ENCODE measurements around the gene C4orf54. TPM values are rescaled to one million over a fixed set of nuclear protein-coding genes. Genes with fewer than 3 reads are reported as not detected.
A peak's percentile ranks its signal among the peaks of the same experiment; 100 is the strongest.

Gene C4orf54
- total RNA-seq, 4 donors from 2014 or later, result 0.06 TPM; not detected in 3

- no peak for DNase-seq (ENCODE audit: low spot score in 2 of 2)
- TF ChIP-seq POLR2A (IDR thresholded peaks at IDR 0.05) (no peak), CTCF (IDR thresholded peaks at IDR 0.05) (no peak)
- H3K4me3 ChIP-seq (ENCODE audit: low read depth, poor library complexity, severe bottlenecking), result no peak overlapping the region
- WGBS, 2 donors, result 54 to 68% methylated on average over 5 of the region's 5 CpGs
- intact Hi-C loops (cut with DNase I; ENCODE audit: low total_unique reads), result no loop called here
These were observed 20.5 kb downstream of the C4orf54 start for GRCh38 chr4:99637174-99637573.

- TF ChIP-seq POLR2A (IDR thresholded peaks at IDR 0.05), result no peak
- no peak for TF ChIP-seq CTCF (IDR thresholded peaks at IDR 0.05)
- no peak overlapping the region for H3K4me3 ChIP-seq (ENCODE audit: low read depth, poor library complexity, severe bottlenecking)
- intact Hi-C loops (cut with DNase I; ENCODE audit: low total_unique reads), result no loop called here
- 82 to 84% methylated on average over 2 of the region's 2 CpGs for WGBS, 2 donors
- no peak for DNase-seq (ENCODE audit: low spot score in 2 of 2)
These were observed 21.2 kb downstream of the C4orf54 start for GRCh38 chr4:99636422-99636821.

GRCh38 chr4:99635601-99636000 lies 22.0 kb downstream of the C4orf54 start:
- intact Hi-C loops (cut with DNase I; ENCODE audit: low total_unique reads), result no loop called here
- WGBS, 2 donors, result 72 to 81% methylated on average over 3 of the region's 3 CpGs
- no peak for DNase-seq (ENCODE audit: low spot score in 2 of 2)
- no peak overlapping the region for H3K4me3 ChIP-seq (ENCODE audit: low read depth, poor library complexity, severe bottlenecking)
- TF ChIP-seq CTCF (IDR thresholded peaks at IDR 0.05) (no peak), POLR2A (IDR thresholded peaks at IDR 0.05) (no peak)

GRCh38 chr4:99634742-99635360 lies 22.8 kb downstream of the C4orf54 start:
- intact Hi-C loops (cut with DNase I; ENCODE audit: low total_unique reads), result no loop called here
- TF ChIP-seq CTCF (IDR thresholded peaks at IDR 0.05), result no peak
- no peak for TF ChIP-seq POLR2A (IDR thresholded peaks at IDR 0.05)
- WGBS, 2 donors, result 38 to 59% methylated on average over 1 of the region's 1 CpG
- H3K4me3 ChIP-seq (ENCODE audit: low read depth, poor library complexity, severe bottlenecking), result no peak overlapping the region
- DNase-seq (ENCODE audit: low spot score in 2 of 2), result no peak

GRCh38 chr4:99633772-99634171 lies 23.9 kb downstream of the C4orf54 start:
- no peak overlapping the region for H3K4me3 ChIP-seq (ENCODE audit: low read depth, poor library complexity, severe bottlenecking)
- peak in 1 of 2 donors; percentile 44 for DNase-seq (ENCODE audit: low spot score in 2 of 2)
- no peak for TF ChIP-seq POLR2A (IDR thresholded peaks at IDR 0.05)
- no peak for TF ChIP-seq CTCF (IDR thresholded peaks at IDR 0.05)
- intact Hi-C loops (cut with DNase I; ENCODE audit: low total_unique reads), result no loop called here
- 52 to 59% methylated on average over 14 of the region's 14 CpGs for WGBS, 2 donors

GRCh38 chr4:99630857-99631360 lies 26.7 kb downstream of the C4orf54 start:
- TF ChIP-seq CTCF (IDR thresholded peaks at IDR 0.05) (no peak), POLR2A (IDR thresholded peaks at IDR 0.05) (no peak)
- 70 to 90% methylated on average over 1 of the region's 1 CpG for WGBS, 2 donors
- DNase-seq (ENCODE audit: low spot score in 2 of 2), result no peak
- H3K4me3 ChIP-seq (ENCODE audit: low read depth, poor library complexity, severe bottlenecking), result no peak overlapping the region
- intact Hi-C loops (cut with DNase I; ENCODE audit: low total_unique reads), result no loop called here
